Effector memory CD8-positive, alpha-beta T cell (primary cell): ENCODE measurements around the gene FILIP1L.

Source experiments
- ATAC-seq: fragments of 150-1000 bp; cut with Tn5 transposase; replicated peaks from 2 replicates; pipeline ENCODE4 v1.10.0; 2021; ENCODE audit warnings: mild to moderate bottlenecking, moderate library complexity
- DNase-seq, 3 experiments: peaks; one replicate each; pipeline ENCODE4 v3.0.0; 2021
- H3K27ac Mint-ChIP-seq, 2 donors: one replicate each; pipeline ENCODE4 v1.8.0; 2022; ENCODE audit warnings: mild to moderate bottlenecking in 2 of 2, mixed read lengths in 2 of 2, moderate library complexity in 2 of 2
- H3K27me3 Mint-ChIP-seq, 2 donors: one replicate each; pipeline ENCODE4 v1.8.0; 2022; ENCODE audit warnings: mixed read lengths in 2 of 2
- H3K36me3 Mint-ChIP-seq: one replicate; pipeline ENCODE4 v1.8.0; 2022; ENCODE audit warnings: mild to moderate bottlenecking, moderate library complexity, mixed read lengths; ENCODE audit not compliant: insufficient read depth
- H3K4me1 Mint-ChIP-seq, 2 donors: one replicate each; pipeline ENCODE4 v1.8.0; 2022; ENCODE audit warnings: low read depth in 2 of 2, mixed read lengths in 2 of 2
- H3K4me3 Mint-ChIP-seq, 2 donors: one replicate each; pipeline ENCODE4 v1.8.0; 2022; ENCODE audit warnings: mild to moderate bottlenecking in 2 of 2, mixed read lengths in 2 of 2, moderate library complexity in 2 of 2
- H3K9me3 Mint-ChIP-seq, 2 donors: one replicate each; pipeline ENCODE4 v1.8.0; 2022; ENCODE audit warnings: mixed read lengths in 2 of 2

Gene FILIP1L

GRCh38 chr3:100006570-100007271 lies 107.6 kb downstream of the FILIP1L start:
- no peaks in the 10 kb centered on the region for H3K9me3 Mint-ChIP-seq
- no peak overlapping the region for H3K4me3 Mint-ChIP-seq
- no peak overlapping the region for H3K27ac Mint-ChIP-seq
- DNase-seq = no peak
- peaks cover 0 to 7% of the 10 kb centered on the region in 2 donors for H3K4me1 Mint-ChIP-seq
- no peaks in the 10 kb centered on the region for H3K36me3 Mint-ChIP-seq
- no peaks in the 10 kb centered on the region for H3K27me3 Mint-ChIP-seq
- no peak for ATAC-seq

GRCh38 chr3:100005665-100006393 lies 108.5 kb downstream of the FILIP1L start:
- Mint-ChIP-seq H3K4me3 (no peak overlapping the region), H3K4me1 (peaks cover 0 to 7% of the 10 kb centered on the region in 2 donors), H3K36me3 (no peaks in the 10 kb centered on the region), H3K9me3 (no peaks in the 10 kb centered on the region), H3K27me3 (no peaks in the 10 kb centered on the region), H3K27ac (no peak overlapping the region)
- ATAC-seq (no peak), DNase-seq (no peak)

- ATAC-seq = no peak
- no peaks in the 10 kb centered on the region for H3K27me3 Mint-ChIP-seq
- H3K27ac Mint-ChIP-seq = no peak overlapping the region
- no peak overlapping the region for H3K4me3 Mint-ChIP-seq
- no peak for DNase-seq
- H3K36me3 Mint-ChIP-seq = no peaks in the 10 kb centered on the region
- H3K9me3 Mint-ChIP-seq = no peaks in the 10 kb centered on the region
- peaks cover 0 to 7% of the 10 kb centered on the region in 2 donors for H3K4me1 Mint-ChIP-seq
Observed at GRCh38 chr3:100004931-100005330, 109.4 kb downstream of the FILIP1L start.

- Mint-ChIP-seq H3K36me3 (no peaks in the 10 kb centered on the region), H3K4me3 (no peak overlapping the region), H3K27me3 (no peaks in the 10 kb centered on the region), H3K4me1 (peaks cover 2 to 6% of the 10 kb centered on the region in 2 donors), H3K27ac (no peak overlapping the region), H3K9me3 (no peaks in the 10 kb centered on the region)
- DNase-seq (no peak), ATAC-seq (no peak)
Observed at GRCh38 chr3:100003609-100004503, 110.4 kb downstream of the FILIP1L start.

GRCh38 chr3:100002599-100003350 lies 111.5 kb downstream of the FILIP1L start:
- no peaks in the 10 kb centered on the region for H3K27me3 Mint-ChIP-seq
- no peak for ATAC-seq
- peaks cover 3 to 6% of the 10 kb centered on the region in 2 donors for H3K4me1 Mint-ChIP-seq
- DNase-seq = no peak
- H3K4me3 Mint-ChIP-seq = no peak overlapping the region
- H3K27ac Mint-ChIP-seq = no peak overlapping the region
- no peaks in the 10 kb centered on the region for H3K36me3 Mint-ChIP-seq
- no peaks in the 10 kb centered on the region for H3K9me3 Mint-ChIP-seq

- DNase-seq = no peak
- ATAC-seq = no peak
- H3K4me3 Mint-ChIP-seq = no peak overlapping the region
- H3K27me3 Mint-ChIP-seq = no peaks in the 10 kb centered on the region
- H3K36me3 Mint-ChIP-seq = no peaks in the 10 kb centered on the region
- no peak overlapping the region for H3K27ac Mint-ChIP-seq
- H3K4me1 Mint-ChIP-seq = peaks cover 3 to 6% of the 10 kb centered on the region in 2 donors
- no peaks in the 10 kb centered on the region for H3K9me3 Mint-ChIP-seq
Observed at GRCh38 chr3:100001526-100002270, 112.6 kb downstream of the FILIP1L start.

GRCh38 chr3:100001083-100001482 lies 113.2 kb downstream of the FILIP1L start:
- Mint-ChIP-seq H3K27ac (no peak overlapping the region), H3K4me1 (peaks cover 3 to 6% of the 10 kb centered on the region in 2 donors), H3K9me3 (peaks cover 2 to 3% of the 10 kb centered on the region in 2 donors), H3K36me3 (no peaks in the 10 kb centered on the region), H3K27me3 (no peaks in the 10 kb centered on the region), H3K4me3 (no peak overlapping the region)
- ATAC-seq (no peak), DNase-seq (no peak)

GRCh38 chr3:99999536-99999935 lies 114.8 kb downstream of the FILIP1L start:
- Mint-ChIP-seq H3K27me3 (no peaks in the 10 kb centered on the region), H3K4me3 (no peak overlapping the region), H3K9me3 (peaks cover 5% of the 10 kb centered on the region in 2 donors), H3K36me3 (no peaks in the 10 kb centered on the region), H3K4me1 (peaks cover 3 to 5% of the 10 kb centered on the region in 2 donors), H3K27ac (no peak overlapping the region)
- no peak for DNase-seq
- ATAC-seq = no peak

- DNase-seq = no peak
- peaks cover 7 to 13% of the 10 kb centered on the region in 2 donors for H3K9me3 Mint-ChIP-seq
Observed at GRCh38 chr3:99997293-99997692, 117.0 kb downstream of the FILIP1L start.

GRCh38 chr3:99990179-99990578 lies 124.1 kb downstream of the FILIP1L start:
- no peak for ATAC-seq
- Mint-ChIP-seq H3K27ac (no peak overlapping the region), H3K36me3 (no peaks in the 10 kb centered on the region), H3K27me3 (no peaks in the 10 kb centered on the region), H3K4me1 (no peaks in the 10 kb centered on the region), H3K4me3 (no peak overlapping the region), H3K9me3 (peaks cover 3 to 9% of the 10 kb centered on the region in 2 donors)
- no peak for DNase-seq

More at GRCh38 chr3:99997293-99997692, 117.0 kb downstream of the FILIP1L start:
- peaks cover 0 to 3% of the 10 kb centered on the region in 2 donors for H3K4me1 Mint-ChIP-seq
- H3K27ac Mint-ChIP-seq = no peak overlapping the region
- ATAC-seq = no peak
- H3K36me3 Mint-ChIP-seq = no peaks in the 10 kb centered on the region
- no peaks in the 10 kb centered on the region for H3K27me3 Mint-ChIP-seq
- no peak overlapping the region for H3K4me3 Mint-ChIP-seq

GRCh38 chr3:99984668-99985067 lies 129.6 kb downstream of the FILIP1L start:
- no peak for DNase-seq
- Mint-ChIP-seq H3K27ac (no peak overlapping the region), H3K36me3 (no peaks in the 10 kb centered on the region), H3K9me3 (no peaks in the 10 kb centered on the region), H3K27me3 (no peaks in the 10 kb centered on the region), H3K4me3 (no peak overlapping the region), H3K4me1 (peaks cover 0 to 2% of the 10 kb centered on the region in 2 donors)
- ATAC-seq = no peak

GRCh38 chr3:99984139-99984538 lies 130.2 kb downstream of the FILIP1L start:
- Mint-ChIP-seq H3K4me1 (peaks cover 0 to 2% of the 10 kb centered on the region in 2 donors), H3K9me3 (no peaks in the 10 kb centered on the region), H3K27ac (no peak overlapping the region), H3K27me3 (no peaks in the 10 kb centered on the region), H3K4me3 (no peak overlapping the region), H3K36me3 (no peaks in the 10 kb centered on the region)
- ATAC-seq = no peak
- no peak for DNase-seq
